NCI-H2029 (cell line): ENCODE results near the gene TAF10.
A peak's percentile ranks its signal among the peaks of the same experiment; 100 is the strongest.

Source experiments
- DNase-seq: peaks from one replicate; lab custom pipeline; 2025; lab: John Stamatoyannopoulos, UW

TAF10 gene

GRCh38 chr11:6640985-6641701, 29.1 kb upstream of the TAF10 start:
- DNase-seq, result no peak

- no peak for DNase-seq
These were observed 28.3 kb upstream of the TAF10 start for GRCh38 chr11:6640036-6640984.

- peak; percentile 11 for DNase-seq
These were observed 26.4 kb upstream of the TAF10 start for GRCh38 chr11:6638429-6638828.

- DNase-seq, result no peak
These were observed 25.9 kb upstream of the TAF10 start for GRCh38 chr11:6637871-6638270.

GRCh38 chr11:6636480-6636879, 24.5 kb upstream of the TAF10 start:
- DNase-seq, result no peak

- no peak for DNase-seq
These were observed 23.3 kb upstream of the TAF10 start for GRCh38 chr11:6635082-6635932.

GRCh38 chr11:6634534-6634933, 22.5 kb upstream of the TAF10 start:
- DNase-seq, result no peak

GRCh38 chr11:6633422-6634408, 21.7 kb upstream of the TAF10 start:
- no peak for DNase-seq

GRCh38 chr11:6632116-6633073, 20.4 kb upstream of the TAF10 start:
- no peak for DNase-seq

- no peak for DNase-seq
These were observed 19.4 kb upstream of the TAF10 start for GRCh38 chr11:6631361-6631890.

- peak; percentile 56 for DNase-seq
These were observed 18.7 kb upstream of the TAF10 start for GRCh38 chr11:6630632-6631291.

- DNase-seq, result peak; percentile 56
These were observed 18.0 kb upstream of the TAF10 start for GRCh38 chr11:6629892-6630631.

- no peak for DNase-seq
These were observed 17.5 kb upstream of the TAF10 start for GRCh38 chr11:6629573-6629891.

GRCh38 chr11:6628526-6628925, 16.5 kb upstream of the TAF10 start:
- DNase-seq, result no peak

GRCh38 chr11:6627762-6628241, 15.8 kb upstream of the TAF10 start:
- no peak for DNase-seq

GRCh38 chr11:6626971-6627761, 15.2 kb upstream of the TAF10 start:
- no peak for DNase-seq

- no peak for DNase-seq
These were observed 13.9 kb upstream of the TAF10 start for GRCh38 chr11:6625832-6626420.
